IPS-18c (cell line): ENCODE results near the gene CCDC81.

Source experiments
- H3K4me3 ChIP-seq: 2 replicates; pipeline ENCODE4 v1.7.0; 2013; ENCODE audit warnings: low read depth, mild to moderate bottlenecking, low read length, moderate library complexity; ENCODE audit not compliant: insufficient read depth
- H3K9me3 ChIP-seq: one replicate; pipeline ENCODE4 v1.6.1; 2013; ENCODE audit warnings: mild to moderate bottlenecking, low read length, moderate library complexity; ENCODE audit not compliant: control insufficient read depth, insufficient read depth

The CCDC81 gene

GRCh38 chr11:86449993-86450629 lies 75.4 kb downstream of the CCDC81 start:
- no peaks in the 10 kb centered on the region for H3K9me3 ChIP-seq
- no peak overlapping the region for H3K4me3 ChIP-seq

- Histone ChIP-seq H3K4me3 (no peak overlapping the region), H3K9me3 (no peaks in the 10 kb centered on the region)
Observed at GRCh38 chr11:86453290-86454030, 78.8 kb downstream of the CCDC81 start.

- no peaks in the 10 kb centered on the region for H3K9me3 ChIP-seq
Observed at GRCh38 chr11:86456075-86456939, 81.6 kb downstream of the CCDC81 start.

GRCh38 chr11:86458294-86459001 lies 83.8 kb downstream of the CCDC81 start:
- Histone ChIP-seq H3K4me3 (no peak overlapping the region), H3K9me3 (no peaks in the 10 kb centered on the region)

More at GRCh38 chr11:86456075-86456939, 81.6 kb downstream of the CCDC81 start:
- no peak overlapping the region for H3K4me3 ChIP-seq

- Histone ChIP-seq H3K4me3 (no peak overlapping the region), H3K9me3 (no peaks in the 10 kb centered on the region)
Observed at GRCh38 chr11:86459002-86459385, 84.3 kb downstream of the CCDC81 start.

GRCh38 chr11:86459682-86460460 lies 85.2 kb downstream of the CCDC81 start:
- no peak overlapping the region for H3K4me3 ChIP-seq
- no peaks in the 10 kb centered on the region for H3K9me3 ChIP-seq

- Histone ChIP-seq H3K4me3 (no peak overlapping the region), H3K9me3 (no peaks in the 10 kb centered on the region)
Observed at GRCh38 chr11:86460461-86461385, 86.0 kb downstream of the CCDC81 start.

GRCh38 chr11:86461892-86462291 lies 87.2 kb downstream of the CCDC81 start:
- Histone ChIP-seq H3K4me3 (no peak overlapping the region), H3K9me3 (no peaks in the 10 kb centered on the region)

- H3K9me3 ChIP-seq, result no peaks in the 10 kb centered on the region
- no peak overlapping the region for H3K4me3 ChIP-seq
Observed at GRCh38 chr11:86463120-86463519, 88.4 kb downstream of the CCDC81 start.

- Histone ChIP-seq H3K4me3 (no peak overlapping the region), H3K9me3 (no peaks in the 10 kb centered on the region)
Observed at GRCh38 chr11:86463955-86464354, 89.3 kb downstream of the CCDC81 start.

- Histone ChIP-seq H3K4me3 (no peak overlapping the region), H3K9me3 (no peaks in the 10 kb centered on the region)
Observed at GRCh38 chr11:86464509-86465221, 90.0 kb downstream of the CCDC81 start.

GRCh38 chr11:86468169-86468568 lies 93.5 kb downstream of the CCDC81 start:
- no peak overlapping the region for H3K4me3 ChIP-seq
- H3K9me3 ChIP-seq, result no peaks in the 10 kb centered on the region

GRCh38 chr11:86469491-86470388 lies 95.1 kb downstream of the CCDC81 start:
- Histone ChIP-seq H3K9me3 (no peaks in the 10 kb centered on the region), H3K4me3 (no peak overlapping the region)
